Measurements from ENCODE around the gene MAPK8IP3.

GRCh38 chr16:1786242-1787055, 80.5 kb downstream of the MAPK8IP3 start:
- no peak for TF ChIP-seq POLR2AphosphoS5 (IDR thresholded peaks at IDR 0.05)
- TF ChIP-seq, protein P1, sequence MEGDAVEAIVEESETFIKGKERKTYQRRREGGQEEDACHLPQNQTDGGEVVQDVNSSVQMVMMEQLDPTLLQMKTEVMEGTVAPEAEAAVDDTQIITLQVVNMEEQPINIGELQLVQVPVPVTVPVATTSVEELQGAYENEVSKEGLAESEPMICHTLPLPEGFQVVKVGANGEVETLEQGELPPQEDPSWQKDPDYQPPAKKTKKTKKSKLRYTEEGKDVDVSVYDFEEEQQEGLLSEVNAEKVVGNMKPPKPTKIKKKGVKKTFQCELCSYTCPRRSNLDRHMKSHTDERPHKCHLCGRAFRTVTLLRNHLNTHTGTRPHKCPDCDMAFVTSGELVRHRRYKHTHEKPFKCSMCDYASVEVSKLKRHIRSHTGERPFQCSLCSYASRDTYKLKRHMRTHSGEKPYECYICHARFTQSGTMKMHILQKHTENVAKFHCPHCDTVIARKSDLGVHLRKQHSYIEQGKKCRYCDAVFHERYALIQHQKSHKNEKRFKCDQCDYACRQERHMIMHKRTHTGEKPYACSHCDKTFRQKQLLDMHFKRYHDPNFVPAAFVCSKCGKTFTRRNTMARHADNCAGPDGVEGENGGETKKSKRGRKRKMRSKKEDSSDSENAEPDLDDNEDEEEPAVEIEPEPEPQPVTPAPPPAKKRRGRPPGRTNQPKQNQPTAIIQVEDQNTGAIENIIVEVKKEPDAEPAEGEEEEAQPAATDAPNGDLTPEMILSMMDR (IDR thresholded peaks at IDR 0.05): no peak
